Endometrial microvascular endothelial cells (primary cell): ENCODE results near the gene EVX2. TPM values are rescaled to one million over a fixed set of nuclear protein-coding genes. Genes with fewer than 3 reads are reported as not detected.

Experiments
- in situ Hi-C: cut with HindIII; loops from 2 replicates; pipeline ENCODE4 v1.10.0; 2017; ENCODE audit warnings: low sequenced_read_pairs, low pct_unique_long_range_greater_than_20kb; ENCODE audit errors: inconsistent ontology term
- total RNA-seq: library from RNA; depleted of rRNA; stranded (reverse); fragments of >200 nt; gene quantifications from one replicate; pipeline ENCODE4 v1.2.3, GENCODE V29; 2015; ENCODE audit errors: inconsistent ontology term

Gene EVX2
- total RNA-seq, 1 donor from 2014 or later = not detected

DNA sequence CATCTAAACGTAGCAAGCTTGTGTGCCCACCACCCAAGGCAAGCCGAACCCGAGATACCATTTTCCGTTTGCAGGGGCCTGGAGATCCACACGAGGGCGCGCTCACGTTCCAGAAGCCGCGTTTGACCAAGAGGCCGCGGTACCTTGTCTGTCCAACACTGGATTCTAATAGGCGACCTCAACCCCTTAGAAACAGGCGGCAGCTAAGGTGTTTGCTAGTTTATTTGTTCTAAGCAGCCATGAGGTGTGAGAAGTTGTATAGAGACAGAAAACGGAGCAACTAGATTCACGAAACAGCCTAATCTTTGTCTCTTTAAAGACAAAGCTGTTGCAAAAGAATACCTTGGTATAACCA, 27.5 kb upstream of the EVX2 start:
- in situ Hi-C loops = no loop called here

DNA sequence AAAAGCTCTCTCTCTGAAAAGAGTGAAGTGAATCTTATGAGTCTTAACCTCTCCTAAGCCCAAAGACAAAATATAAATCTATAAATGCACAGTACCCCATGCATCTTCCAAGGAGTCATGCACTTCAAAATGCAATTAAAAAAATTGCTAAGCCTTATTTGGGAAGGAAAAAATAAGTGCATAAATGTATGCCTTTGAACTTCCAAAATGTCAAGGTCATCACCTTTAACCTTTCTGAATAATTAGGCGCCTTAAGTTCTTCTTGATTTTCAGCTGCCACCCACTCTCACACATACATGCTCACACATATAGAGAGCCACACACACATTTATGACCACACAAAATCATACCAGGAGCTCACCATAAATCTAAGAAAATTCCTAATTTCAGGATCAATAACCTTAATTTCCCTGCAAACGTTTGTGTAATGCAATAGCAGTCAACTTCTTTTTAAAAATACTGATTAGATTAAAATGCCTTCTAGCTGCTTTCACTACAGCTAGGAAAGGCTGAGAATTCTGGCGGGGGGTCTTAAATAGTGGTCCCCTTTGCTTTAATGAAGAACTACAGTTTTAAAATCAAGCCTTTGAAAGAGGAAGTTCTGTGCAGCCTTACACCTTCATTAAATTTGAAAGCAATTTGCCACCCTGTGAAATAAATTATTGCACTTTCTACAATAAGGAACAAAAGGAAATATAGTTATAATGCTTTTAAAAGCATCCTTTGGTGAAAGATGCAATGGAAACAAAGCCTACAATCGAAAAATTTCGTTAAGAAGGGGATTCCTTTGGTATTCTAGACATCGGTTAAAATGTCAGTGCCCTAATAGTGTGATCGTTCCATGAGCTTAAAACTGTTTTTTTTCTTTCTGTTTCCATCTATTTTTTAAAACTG, 26.9 kb upstream of the EVX2 start:
- in situ Hi-C loops = no loop called here

DNA sequence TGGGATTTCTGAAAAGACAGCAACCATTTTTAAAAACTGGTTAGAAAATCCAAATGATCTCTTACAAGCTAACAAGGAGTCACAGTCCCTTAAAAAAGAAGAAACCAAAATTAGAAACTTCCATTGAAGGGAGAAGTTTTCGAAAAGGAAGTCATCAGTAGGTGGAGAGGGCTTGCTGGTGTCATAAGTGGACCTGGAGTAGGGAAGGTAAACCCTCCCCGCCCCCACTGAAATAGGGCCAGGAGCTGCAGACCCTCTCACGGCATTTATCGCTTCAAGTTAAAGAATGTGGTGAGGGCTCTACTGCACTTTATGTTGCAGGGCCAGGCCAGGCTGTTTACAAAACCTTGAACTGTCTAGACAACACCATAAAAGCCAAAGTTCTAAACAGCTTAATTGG, 26.2 kb upstream of the EVX2 start:
- in situ Hi-C loops = no loop called here

DNA sequence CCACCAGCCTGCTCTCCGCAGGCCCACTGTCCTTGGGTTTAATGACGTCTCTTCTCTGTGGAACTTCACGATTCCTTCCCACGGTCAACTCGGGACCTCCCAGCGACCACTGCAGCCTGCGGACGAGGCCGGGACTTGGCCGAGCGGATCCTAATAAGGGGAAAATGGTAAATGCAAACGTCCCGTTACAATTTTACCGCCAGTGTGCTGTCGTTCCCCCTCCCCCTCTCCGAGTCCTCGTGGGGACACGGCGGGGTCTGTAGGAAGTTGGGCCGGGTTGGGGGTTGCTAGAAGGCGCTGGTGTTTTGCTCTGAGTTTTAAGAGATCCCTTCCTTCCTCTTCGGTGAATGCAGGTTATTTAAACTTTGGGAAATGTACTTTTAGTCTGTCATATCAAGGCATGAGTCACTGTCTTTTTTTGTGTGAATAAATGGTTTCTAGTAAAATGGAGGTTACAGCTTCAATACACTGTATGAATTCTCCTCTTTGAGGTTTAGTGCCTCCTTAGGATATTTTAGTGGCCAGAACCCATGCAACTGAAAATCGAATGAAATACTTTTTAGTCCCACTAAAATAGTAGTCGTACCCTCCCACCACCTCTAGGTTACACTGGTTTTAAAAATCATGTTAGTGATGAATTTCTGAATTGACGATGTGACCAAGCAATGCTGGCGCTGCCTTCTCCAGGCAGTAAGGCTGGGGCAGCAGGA, 25.6 kb upstream of the EVX2 start:
- in situ Hi-C loops = no loop called here

DNA sequence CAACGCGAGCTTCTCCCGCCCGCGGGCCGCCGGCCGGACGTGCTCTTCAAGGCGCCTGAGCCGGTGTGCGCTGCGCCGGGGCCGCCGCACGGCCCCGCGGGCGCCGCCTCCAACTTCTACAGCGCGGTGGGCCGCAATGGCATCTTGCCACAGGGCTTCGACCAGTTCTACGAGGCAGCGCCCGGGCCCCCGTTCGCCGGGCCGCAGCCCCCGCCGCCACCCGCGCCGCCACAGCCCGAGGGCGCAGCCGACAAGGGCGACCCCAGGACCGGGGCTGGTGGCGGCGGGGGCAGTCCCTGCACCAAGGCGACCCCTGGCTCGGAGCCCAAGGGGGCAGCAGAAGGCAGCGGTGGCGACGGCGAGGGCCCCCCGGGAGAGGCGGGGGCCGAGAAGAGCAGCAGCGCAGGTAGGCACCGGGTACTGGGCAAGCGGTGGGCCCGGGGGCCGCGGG, 24.0 kb upstream of the EVX2 start:
- in situ Hi-C loops = no loop called here

DNA sequence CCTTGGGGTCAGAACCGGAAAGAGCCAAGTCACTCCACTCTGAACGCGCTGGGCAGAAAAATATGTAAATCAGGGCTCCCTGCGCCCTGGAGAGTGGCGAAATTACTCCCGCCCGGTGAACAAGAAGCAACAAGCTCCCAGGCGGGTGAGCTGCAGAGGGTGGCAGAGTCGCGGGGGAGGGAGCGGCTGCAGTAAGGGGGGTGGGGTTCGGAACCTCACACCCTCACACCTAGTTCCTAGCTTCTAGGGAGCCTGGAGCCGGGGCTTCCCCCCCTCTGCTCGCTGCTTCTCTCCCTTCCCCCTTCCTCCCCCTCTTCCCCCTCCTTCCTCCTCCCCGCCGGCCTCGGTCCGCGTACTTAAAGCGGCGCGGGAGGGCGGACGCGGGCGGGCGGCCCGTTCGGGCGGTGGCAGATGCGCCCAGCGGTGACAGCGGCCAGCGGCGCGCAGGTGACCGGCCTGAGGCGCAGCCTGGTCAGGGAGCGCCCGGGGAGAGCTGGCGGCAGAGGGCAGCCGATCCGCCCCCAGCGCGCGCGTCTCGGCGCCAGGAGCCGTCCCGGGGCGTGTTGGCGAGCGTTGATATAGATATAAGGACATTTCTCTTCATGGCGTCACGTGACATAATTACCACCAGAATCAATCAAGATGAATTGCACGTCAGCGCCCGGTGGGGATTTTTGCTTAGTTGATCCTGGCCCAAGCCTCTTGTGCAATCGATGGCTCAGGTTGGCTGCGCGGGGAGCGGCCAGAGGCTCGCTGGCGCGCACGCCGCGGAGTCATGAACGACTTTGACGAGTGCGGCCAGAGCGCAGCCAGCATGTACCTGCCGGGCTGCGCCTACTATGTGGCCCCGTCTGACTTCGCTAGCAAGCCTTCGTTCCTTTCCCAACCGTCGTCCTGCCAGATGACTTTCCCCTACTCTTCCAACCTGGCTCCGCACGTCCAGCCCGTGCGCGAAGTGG, 23.1 kb upstream of the EVX2 start, which contains the start of gene HOXD11:
TSS of gene HOXD11 (plus strand) at position 700 of the 959 bp plus-strand sequence. CDS start at position 776, 76 bp downstream.
- in situ Hi-C loops = no loop called here

DNA sequence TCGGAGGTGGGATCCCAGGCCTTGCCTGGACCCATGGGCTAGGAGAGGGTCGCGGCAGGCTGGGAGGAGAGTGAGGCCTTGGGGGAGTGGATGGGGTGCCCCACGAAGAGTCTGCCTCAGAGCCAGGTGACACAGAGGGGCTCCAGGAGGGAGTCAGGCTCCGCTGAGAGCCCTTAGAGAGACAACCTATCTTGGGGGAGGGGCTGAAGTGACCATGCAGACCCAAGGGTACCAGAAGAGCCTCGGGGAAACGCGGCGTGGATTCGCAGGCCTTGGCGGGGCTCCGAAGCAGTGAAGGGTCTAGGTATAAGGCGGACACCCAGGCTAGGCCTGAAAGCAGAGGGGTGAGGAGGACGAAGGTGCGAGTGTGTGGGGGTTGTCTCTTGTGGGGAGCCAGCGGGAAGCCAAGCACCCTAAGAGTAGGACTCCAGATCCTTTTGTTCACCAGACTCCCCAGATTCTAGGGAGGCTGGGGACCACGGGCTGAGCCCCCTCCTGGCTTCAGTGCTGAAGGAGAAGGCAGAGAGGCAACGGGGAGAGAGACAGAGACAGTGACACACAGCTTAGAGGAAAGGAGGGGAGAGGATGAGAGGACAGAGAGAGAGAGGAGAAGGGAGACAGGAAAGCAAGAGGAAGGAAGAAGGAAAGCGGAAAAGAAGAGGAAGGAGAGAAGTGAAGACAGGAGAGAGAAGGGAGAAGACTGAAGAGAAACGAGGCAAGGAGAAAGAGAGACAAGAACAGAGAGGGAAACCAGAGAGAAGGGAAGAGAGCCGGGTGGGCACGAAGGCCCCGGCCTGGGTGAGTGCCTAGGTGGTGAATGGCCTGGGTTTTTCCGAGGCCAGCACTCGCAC, 22.2 kb upstream of the EVX2 start:
- in situ Hi-C loops = no loop called here

DNA sequence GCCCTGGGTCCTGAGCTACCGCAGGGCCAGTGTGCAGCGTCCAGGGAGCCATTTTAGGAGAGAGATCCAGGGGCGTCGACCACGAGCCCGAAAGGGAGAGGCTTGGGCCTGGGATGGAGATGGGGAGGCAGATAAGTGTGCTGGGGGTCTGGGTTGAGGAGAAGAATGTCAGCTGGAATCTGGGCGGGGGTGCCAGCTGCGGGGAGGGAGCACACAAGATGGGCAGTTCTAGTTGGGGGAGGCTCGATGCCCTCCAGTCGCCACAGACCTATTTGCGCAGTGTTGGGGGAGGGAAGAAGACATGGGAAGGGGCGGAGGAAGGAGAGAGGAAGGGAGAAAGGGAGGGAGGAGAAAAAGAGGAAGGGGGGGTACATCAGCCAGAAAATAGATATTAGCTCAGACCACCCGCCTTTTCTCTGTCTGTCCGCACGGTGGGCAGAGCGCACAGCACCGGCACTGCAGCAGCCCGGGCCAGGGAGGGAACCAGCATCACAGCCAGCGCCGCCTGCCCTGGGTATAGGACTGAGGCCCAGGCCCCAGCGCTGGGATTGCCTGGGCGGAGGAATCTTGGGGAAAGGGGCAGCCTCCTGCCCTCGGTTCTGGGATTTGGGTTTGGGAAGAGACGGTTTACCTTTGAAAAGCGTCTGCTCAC, 21.4 kb upstream of the EVX2 start:
- in situ Hi-C loops = no loop called here

DNA sequence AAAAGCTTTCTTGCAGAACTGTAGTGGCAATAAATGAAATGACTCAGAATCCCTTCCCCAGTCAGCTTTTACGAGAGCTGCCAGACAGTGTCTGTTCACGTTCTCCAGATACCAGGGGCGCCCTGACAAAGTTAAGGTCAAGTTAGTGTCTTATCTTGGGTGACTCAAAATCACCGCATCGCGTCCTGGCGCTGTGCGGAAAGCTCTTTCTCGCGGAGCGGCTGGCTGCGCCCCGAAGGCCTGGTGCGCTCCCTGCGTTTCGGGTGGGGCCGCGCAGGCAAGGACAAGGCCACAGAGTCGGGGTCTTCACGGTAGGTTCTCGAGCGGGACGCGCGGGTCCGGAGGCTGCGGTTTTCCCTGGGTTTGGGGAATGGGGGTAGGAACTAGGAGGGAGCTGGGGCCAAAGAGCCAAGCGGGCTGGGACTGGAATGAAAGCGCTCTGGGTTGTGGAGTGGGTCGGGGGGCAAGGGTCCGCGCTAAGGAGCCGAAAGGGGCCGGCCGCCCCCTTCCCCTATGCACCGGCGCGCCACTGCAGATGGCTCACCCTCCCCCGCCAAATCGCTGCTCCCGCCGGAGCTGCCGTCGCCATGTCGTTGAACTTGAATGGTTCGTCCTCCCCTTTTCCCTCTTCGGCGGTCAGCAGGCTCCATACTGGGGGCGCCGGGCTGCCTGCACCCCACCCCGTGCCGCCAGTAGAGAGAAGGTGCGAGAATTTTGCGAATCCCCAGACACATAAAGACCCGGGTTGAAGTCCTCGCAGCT, 20.7 kb upstream of the EVX2 start:
- in situ Hi-C loops = no loop called here

DNA sequence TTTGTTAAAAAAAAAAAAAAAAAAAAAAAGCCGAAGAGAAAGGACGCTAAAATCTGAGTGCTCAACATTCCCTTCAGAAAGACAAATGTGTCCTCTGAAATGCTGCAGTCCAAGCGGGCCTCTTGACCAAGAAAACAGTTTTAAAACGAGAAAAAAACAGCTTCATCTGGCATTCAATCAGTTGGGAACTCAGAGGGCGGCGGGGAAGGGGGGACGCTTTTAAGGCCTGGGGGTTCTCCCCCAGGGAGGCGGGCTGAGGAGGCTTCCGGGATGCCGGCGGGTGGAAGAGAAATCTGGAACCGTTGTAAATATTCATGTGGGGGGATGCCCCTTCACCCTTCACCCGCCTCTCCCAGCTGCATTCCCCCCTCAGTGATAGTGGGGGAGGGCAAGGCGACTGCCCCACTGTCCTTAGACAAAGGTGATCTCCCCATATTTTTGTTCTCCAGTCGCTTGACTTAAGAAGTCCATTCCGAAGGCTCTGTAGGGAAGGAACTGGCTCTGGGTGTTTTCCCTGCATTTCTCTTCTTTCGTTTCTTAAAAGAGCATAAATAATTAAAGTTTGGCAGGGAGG, 20.1 kb upstream of the EVX2 start:
- in situ Hi-C loops = no loop called here

DNA sequence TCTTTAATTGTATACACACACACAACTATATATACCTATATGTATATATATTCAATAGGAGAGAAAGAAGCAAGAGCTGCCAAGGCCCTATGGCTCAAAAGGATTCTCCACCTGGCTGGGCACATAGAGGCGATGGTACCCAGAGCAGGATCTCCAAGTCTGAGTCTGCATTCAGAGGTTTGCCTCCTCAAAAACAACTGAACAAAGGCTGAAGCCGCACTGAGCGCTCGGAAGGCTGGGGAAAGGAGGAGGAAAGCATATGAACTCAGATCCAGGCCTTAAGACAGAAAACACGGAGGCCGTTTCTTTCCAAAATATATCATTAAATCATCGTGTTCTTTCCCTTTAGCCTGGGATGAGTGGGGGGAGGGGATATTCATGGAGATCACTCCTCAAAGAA, 19.4 kb upstream of the EVX2 start:
- in situ Hi-C loops = no loop called here

DNA sequence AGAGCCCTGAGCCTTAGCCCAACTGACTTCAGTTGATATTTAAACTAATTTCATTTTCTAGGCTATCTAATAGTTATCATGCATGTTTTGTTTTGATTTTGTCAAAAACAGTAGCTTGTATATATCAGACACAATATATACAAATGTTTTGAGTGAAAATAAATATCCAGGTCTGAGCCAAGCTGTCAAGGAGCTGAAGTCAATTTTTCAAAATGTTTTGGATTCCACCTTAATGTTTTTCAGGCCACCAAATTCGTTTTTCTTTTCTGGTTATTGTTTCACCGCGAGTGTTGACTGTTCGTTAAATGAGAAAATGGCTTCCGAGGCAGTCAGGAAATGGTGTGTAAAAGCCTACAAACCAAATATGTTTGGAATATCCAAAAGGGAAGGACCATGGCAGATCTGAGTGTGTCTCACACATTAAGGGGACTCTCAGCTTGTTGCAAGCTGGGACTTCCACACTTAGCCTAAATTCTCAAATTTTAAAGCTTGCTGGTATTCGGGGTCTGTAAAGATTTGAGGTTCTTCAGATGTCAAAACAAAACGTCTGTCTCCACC, 18.6 kb upstream of the EVX2 start:
- in situ Hi-C loops = no loop called here

DNA sequence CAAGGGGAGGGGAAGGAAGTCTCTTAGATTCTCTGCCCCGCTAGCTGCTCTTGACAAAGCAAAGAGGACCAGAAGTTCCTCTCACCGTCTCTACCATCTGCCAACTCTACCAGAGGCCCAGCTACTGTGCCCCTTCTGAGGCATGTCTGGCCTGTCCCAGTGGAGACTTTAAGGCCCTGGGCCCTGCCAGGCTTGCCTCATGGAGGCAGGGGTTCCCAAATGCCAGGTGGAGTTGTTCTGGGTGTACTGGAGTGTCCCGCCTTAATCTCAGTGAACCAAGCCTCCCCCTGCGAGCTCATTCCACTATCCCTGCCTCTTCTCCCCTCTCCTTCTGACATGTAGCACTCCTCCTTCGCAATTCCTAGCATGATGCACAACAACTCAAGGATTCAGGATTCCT, 18.1 kb upstream of the EVX2 start:
- in situ Hi-C loops = no loop called here

DNA sequence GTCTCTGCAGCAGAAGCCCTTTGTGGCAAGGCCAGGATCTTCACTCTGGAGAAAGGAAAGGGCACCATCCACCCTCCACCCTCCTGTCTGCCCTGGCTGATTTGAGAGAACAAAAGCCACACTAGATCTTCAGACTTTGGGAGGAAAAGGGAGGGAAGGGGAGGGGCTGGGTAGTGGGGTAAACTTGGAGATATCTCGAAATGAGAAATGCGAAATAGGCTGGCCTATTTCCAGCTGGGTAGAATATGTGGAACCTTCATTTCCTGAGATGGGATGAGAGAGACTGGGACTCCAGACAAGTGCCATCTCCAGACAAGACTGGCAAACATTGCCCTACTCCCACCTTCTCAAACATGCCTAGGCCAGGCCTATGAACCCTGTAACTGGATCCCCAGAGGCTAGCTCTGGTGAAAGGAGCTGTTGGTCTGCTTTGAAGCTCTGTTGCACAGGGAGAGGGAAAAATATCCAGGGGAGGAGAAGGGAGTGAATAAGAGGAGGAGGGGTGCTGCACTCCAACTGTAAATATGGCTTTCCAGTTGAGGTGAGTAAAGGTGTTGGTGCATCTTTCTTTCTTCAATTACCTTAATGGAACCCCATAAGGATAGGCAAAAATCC, 17.6 kb upstream of the EVX2 start:
- in situ Hi-C loops = no loop called here

DNA sequence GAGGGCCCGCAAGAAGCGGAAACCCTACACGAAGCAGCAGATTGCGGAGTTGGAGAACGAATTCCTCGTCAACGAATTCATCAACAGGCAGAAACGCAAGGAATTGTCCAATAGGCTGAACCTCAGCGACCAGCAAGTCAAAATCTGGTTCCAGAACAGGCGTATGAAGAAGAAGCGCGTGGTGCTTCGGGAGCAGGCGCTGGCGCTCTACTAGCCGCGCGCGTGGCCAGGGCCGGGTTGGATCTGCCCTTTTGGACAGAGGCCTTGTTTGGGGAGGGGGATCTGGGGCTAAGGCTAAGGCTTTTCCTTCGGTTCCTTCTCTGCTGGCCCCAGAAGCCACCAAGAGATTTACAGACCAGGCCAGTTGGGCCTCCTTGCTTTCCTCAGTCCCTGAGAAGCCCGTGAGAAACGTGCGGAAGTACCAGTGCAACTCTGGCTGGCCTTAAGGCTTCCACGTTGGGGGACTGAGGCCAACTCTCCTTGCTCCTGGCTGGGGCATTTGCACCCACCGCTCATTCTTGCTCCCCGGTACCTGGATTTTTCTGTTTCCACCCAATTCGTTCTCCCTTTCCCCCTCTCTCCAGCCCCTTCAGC, 16.9 kb upstream of the EVX2 start:
- in situ Hi-C loops = no loop called here
